GM10266 (cell line): ENCODE data around the gene PRKG1.

Experiments used
- DNase-seq: peaks from one replicate; pipeline ENCODE4 v3.0.0; 2012; ENCODE audit errors: extremely low spot score
- CTCF ChIP-seq: IDR thresholded peaks from 2 replicates; pipeline ENCODE4 v1.5.1; 2012; ENCODE audit warnings: mild to moderate bottlenecking, low read depth; ENCODE audit not compliant: control insufficient read depth, insufficient read depth; ENCODE audit errors: missing control alignments

The PRKG1 gene

DNA sequence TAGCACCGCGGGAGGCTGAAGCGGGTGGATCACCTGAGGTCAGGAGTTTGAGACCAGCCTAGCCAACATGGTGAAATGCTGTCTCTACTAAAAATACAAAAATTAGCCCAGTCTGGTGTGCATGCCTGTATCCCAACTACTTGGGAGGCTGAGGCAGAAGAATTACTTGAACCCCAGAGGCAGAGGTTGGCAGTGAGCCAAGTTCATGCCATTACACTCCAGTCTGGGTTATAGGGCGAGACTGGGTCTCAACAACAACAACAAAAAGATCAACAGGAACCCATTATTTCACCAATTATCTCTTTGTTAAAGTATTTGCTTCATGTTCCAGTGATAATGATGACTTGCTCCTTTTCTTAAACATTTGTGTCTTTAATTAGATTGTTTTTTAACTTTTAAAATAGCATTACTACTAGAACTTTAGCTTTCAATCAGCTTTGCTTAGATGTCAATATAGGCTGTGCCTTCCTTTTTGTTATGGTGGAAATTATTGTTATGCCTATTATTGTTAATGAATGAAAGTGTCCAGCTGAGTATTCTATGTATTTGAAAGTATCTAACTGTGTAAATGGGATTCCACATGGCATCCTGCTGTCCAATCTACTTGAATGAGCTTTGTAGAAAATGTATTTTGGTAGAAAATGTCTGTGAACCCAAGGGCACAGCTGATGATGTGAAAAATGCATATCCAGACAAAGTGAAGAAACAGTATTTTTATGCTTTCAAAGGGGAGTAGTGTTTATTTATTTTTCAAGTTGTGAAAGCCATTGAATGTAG is 686.8 kb downstream of the PRKG1 start:
- no peak for DNase-seq
- TF ChIP-seq CTCF = no peak

DNA sequence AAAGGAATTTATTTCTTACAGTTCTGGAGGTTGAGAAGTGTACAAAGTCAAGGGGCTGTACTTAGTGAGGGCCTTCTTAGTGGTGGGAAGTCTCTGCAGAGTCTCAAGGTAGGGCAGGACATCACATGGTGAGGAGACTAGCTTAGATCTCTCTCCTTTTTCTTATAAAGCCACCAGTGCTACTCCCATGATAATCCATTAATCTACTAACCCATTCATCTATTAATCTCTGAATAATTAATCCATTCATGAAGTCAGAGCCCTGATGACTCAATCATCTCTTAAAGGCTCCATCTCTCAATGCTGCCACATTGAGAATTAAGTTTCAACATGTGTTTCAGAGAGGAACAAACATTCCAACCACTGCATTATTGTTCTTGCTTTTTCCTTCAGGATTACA is 689.5 kb downstream of the PRKG1 start:
- no peak for TF ChIP-seq CTCF

GRCh38 chr10:51765284-51765971 is 691.1 kb downstream of the PRKG1 start:
- TF ChIP-seq CTCF = no peak

More for the DNA sequence above, 689.5 kb downstream of the PRKG1 start:
- DNase-seq = no peak

DNA sequence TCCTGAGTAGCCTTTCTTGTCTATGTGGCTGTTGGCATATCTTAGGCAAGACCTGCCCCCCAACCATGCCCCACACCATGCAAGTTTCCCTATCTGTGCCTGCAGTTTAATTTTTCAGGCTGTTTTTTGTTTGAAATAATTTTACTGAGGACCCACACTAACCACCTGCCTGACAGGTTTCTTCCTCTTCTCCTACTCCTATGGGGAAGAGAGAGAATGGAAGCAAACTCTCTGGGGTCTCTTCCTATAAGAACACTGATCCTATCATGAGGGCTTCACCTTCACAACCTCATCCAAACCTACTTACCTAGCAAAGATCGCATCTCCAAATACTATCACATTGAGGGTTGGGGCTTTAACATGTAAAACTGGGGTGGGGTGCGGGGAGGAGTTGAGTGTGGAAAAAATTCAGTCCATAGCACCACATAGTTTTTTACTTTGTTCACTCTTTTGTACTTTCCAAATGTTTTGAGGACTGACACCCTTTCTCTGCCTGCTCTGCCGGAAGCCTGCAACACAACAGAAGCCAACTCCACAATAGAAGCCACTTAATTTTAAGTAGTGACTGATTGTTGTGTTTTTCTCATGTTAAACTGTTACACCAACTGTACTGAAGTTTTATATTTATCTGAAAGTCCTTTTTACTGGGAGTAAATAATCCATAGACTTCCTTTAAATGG is 692.3 kb downstream of the PRKG1 start:
- no peak for TF ChIP-seq CTCF
- no peak for DNase-seq

More at GRCh38 chr10:51765284-51765971, 691.1 kb downstream of the PRKG1 start:
- no peak for DNase-seq

GRCh38 chr10:51767103-51767763 is 692.9 kb downstream of the PRKG1 start:
- DNase-seq = no peak

GRCh38 chr10:51768886-51769465 is 694.7 kb downstream of the PRKG1 start:
- no peak for TF ChIP-seq CTCF
- no peak for DNase-seq

More at GRCh38 chr10:51767103-51767763, 692.9 kb downstream of the PRKG1 start:
- TF ChIP-seq CTCF = no peak
